ENCODE data around the gene UNC5C. TPM values are rescaled to one million over a fixed set of nuclear protein-coding genes. Genes with fewer than 3 reads are reported as not detected.

The UNC5C gene
- total RNA-seq, 2 experiments from 2014 or later, result not detected

DNA sequence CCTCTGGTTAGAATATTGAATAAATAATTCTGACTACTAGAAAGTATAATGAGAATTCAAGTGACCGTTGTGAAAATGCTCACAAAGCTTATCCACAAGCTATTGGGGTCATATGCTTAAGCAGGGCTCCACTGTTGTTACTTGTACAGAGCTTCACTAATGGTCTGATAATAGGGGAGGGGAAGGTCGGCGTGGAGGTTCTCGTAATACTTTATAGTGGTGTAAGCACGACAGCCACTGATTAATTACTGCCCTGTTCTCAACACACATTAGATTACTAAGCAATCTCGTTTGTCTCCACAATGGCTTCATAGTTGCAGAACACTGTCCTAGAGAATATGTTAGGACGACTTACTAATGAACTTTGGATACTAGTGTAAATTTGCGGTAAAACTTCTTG lies 11.6 kb downstream of the UNC5C start:
- Mint-ChIP-seq H3K4me1 (no peaks in the 10 kb centered on the region), H3K36me3 (no peaks in the 10 kb centered on the region), H3K4me3 (no peak overlapping the region), H3K9me3 (no peaks in the 10 kb centered on the region), H3K27ac (no peak overlapping the region), H3K27me3 (peaks cover 11% of the 10 kb centered on the region)
- DNase-seq, result no peak

DNA sequence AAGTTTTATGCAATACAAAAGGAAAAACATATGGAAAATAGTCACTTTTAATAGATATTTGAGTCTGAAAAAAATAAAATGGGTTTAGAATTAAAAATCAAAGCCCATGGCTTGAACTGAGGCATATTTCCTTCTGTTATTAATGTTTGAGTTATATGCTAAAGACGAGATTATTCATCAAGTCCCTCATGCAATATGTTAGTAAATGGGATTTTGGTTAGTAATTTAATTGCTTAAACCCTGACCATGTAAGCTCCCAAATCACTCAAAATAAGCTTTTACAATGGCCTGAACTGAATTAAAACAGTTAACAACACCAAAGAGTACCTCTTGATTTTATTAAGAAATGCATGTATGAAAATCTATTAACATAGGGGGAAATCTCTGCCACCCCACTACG lies 12.1 kb downstream of the UNC5C start:
- Mint-ChIP-seq H3K4me3 (no peak overlapping the region), H3K27me3 (peaks cover 11% of the 10 kb centered on the region), H3K27ac (no peak overlapping the region), H3K9me3 (no peaks in the 10 kb centered on the region), H3K36me3 (no peaks in the 10 kb centered on the region), H3K4me1 (peaks cover under 1% of the 10 kb centered on the region)
- DNase-seq, result no peak

DNA sequence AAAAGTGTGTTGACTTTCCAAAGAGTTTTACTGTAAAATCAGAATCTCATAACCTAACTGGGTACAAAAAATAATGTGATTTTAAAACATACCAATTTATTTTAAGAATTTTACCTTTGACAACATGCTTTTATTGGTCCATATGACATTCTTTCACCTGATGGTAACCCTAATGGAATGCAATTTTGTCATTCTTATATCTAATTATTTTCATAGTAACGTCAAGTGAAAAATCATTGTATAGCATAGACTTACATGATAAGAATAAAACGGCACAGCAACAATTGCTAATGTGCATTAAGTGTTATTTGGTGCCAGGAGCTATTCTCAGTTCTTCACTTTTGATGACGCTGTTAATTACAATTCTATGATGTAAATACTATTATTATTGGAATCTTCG lies 13.6 kb downstream of the UNC5C start:
- Mint-ChIP-seq H3K9me3 (no peaks in the 10 kb centered on the region), H3K27ac (no peak overlapping the region), H3K4me3 (no peak overlapping the region), H3K27me3 (peaks cover 8% of the 10 kb centered on the region), H3K36me3 (no peaks in the 10 kb centered on the region), H3K4me1 (peaks cover 1% of the 10 kb centered on the region)
- DNase-seq, result no peak

DNA sequence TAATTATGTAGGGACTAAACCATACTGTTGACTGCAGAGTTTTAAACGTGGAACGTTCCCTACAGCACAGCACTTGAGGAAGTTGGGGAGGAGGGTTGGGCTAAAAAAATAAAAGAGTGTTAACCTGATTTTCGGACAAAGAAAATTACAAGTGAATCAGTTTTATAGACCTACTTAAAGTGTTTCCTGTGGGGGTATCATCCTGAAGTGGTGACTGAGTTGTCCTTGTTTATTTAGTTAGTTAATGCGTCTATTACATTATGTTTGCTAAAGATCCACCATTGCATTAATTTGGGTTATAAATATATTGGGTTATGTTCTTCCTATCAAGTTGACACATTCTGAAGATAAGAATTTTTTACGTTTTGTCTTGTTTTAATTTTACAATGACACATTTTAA lies 14.7 kb downstream of the UNC5C start:
- H3K4me1 Mint-ChIP-seq, result peaks cover 1% of the 10 kb centered on the region
- DNase-seq, result no peak
- H3K9me3 Mint-ChIP-seq, result no peaks in the 10 kb centered on the region
- no peak overlapping the region for H3K4me3 Mint-ChIP-seq
- H3K27me3 Mint-ChIP-seq, result peaks cover 6% of the 10 kb centered on the region
- no peak overlapping the region for H3K27ac Mint-ChIP-seq
- no peaks in the 10 kb centered on the region for H3K36me3 Mint-ChIP-seq

DNA sequence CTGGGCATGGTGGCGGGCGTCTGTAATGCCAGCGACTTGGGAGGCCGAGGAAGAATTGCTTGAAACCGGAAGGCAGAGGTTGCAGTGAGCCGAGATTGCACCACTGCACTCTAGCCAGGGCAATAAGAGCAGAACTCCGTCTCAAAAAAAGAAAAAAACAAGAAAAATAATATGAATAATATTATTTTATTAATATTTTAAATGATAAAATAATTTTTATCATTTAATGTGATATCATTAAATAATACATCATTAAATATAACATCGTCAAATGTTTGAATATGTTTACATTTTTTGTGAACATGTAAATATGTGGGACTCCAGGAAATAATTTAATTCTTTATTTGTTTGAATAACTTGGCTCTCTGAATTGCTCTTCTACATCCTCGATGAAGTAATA lies 15.5 kb downstream of the UNC5C start:
- no peaks in the 10 kb centered on the region for H3K9me3 Mint-ChIP-seq
- H3K27ac Mint-ChIP-seq, result no peak overlapping the region
- H3K36me3 Mint-ChIP-seq, result no peaks in the 10 kb centered on the region
- no peak for DNase-seq
- peaks cover 6% of the 10 kb centered on the region for H3K27me3 Mint-ChIP-seq
- H3K4me3 Mint-ChIP-seq, result no peak overlapping the region
- H3K4me1 Mint-ChIP-seq, result peaks cover 1% of the 10 kb centered on the region

DNA sequence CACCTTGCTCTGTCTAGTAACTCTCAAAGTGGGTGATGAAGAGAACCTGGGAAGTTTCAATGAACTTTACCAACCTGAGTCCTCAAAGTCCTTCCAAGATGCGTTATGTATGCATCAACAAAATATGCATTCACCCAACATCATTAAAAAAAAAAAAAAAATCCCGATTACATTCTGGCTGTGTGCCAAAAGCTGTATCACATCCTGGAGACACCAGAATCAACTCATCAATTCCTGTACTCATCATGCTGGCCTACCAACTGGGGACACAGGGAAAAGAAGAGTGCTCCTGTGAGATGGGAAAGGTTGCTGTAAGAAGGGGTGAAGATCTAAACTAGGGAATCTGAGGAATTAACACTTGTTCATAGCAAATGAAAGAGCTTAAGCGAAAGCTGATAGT lies 16.5 kb downstream of the UNC5C start:
- H3K4me1 Mint-ChIP-seq, result peaks cover 1% of the 10 kb centered on the region
- no peak overlapping the region for H3K4me3 Mint-ChIP-seq
- no peaks in the 10 kb centered on the region for H3K9me3 Mint-ChIP-seq
- no peaks in the 10 kb centered on the region for H3K36me3 Mint-ChIP-seq
- peaks cover 3% of the 10 kb centered on the region for H3K27me3 Mint-ChIP-seq
- no peak overlapping the region for H3K27ac Mint-ChIP-seq
- no peak for DNase-seq

DNA sequence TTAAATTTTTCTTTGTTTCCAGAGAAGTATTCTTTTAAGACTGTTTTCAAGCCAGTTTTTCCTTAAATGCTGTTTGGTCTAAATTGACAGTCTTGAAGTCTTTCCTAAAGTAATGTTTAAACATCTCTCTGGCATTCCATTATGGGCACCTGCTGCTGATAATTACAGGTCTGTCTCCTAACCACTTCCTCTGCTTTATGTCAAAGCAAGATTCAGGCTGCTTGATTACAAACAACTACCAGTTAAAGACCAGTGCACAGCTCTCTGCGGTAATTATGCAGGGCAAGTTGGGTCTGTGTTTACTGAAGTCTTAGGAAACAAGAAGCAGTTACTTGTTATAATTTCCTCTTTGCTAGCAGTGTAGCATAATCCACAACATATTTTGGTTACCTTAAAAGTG lies 17.6 kb downstream of the UNC5C start:
- Mint-ChIP-seq H3K27me3 (peaks cover 3% of the 10 kb centered on the region), H3K9me3 (no peaks in the 10 kb centered on the region), H3K4me1 (peaks cover 1% of the 10 kb centered on the region), H3K36me3 (no peaks in the 10 kb centered on the region), H3K4me3 (no peak overlapping the region), H3K27ac (no peak overlapping the region)
- DNase-seq, result no peak

DNA sequence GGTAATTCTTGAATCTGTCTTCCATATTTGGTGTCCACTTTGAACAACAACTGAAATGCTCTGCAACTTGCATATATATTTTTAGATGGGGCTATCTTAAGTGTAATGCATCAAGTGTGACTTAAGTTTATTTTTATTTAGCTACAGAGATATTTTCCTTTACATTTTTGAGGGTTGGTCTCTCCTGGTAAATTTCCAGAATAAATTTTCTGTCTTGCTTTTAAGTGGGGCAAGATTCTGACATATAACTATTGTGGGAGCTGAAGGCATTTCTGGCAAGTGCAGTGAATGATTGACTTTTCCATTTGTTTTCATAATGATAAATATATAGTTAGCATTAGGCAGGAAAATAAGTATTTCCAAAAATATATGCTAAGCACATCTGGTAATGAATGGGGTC lies 18.8 kb downstream of the UNC5C start:
- Mint-ChIP-seq H3K36me3 (no peaks in the 10 kb centered on the region), H3K27me3 (peaks cover 3% of the 10 kb centered on the region), H3K4me1 (peaks cover 1% of the 10 kb centered on the region), H3K9me3 (no peaks in the 10 kb centered on the region), H3K27ac (no peak overlapping the region), H3K4me3 (no peak overlapping the region)
- DNase-seq, result no peak

DNA sequence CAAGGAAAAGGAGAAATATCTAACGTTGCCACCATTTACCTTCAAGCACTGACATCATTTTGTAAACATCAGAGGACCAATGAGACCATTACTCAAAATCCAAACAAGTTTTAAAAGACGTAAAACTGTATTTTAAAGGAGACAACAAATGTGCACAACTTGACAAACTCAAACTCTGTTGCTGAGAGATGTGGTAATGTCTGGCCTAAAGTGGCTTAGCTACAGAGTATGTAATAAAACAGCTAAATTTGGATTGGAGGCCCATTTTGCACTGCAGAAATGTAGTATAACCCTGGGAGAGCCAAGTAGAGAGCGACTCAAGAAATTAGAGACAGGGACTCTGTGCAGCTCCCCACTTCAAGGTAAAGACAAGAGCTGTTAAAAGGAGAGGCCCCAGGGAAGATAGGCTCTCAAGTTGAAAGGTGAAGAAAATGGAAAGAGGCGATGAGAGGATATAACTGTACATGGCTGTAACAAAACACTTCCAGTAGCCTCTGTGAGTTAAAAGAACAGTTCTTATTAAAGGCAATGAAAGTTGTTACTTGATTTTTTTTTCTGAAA lies 20.3 kb downstream of the UNC5C start:
- H3K27me3 Mint-ChIP-seq, result peaks cover under 1% of the 10 kb centered on the region
- H3K9me3 Mint-ChIP-seq, result no peaks in the 10 kb centered on the region
- H3K36me3 Mint-ChIP-seq, result no peaks in the 10 kb centered on the region
- H3K27ac Mint-ChIP-seq, result no peak overlapping the region
- peaks cover 1% of the 10 kb centered on the region for H3K4me1 Mint-ChIP-seq
- DNase-seq, result no peak
- H3K4me3 Mint-ChIP-seq, result no peak overlapping the region

DNA sequence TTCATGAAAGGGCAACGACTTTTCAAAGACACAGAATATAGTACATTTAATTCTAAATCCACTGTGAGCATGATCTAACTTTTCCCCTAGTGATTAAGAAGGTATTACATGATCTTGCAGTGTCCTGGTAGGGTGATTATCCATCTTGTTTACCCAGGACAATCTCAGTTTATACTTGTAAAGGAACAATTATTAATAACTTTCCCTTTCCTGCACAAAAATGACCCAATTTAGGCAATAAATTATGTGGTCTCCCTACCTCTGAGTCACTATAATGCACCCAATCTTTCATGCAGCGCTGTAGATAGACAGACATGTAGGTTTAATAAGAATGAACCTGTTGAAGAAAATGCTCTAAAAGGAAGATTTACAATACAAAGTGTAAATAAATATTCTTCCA lies 22.7 kb downstream of the UNC5C start:
- no peak overlapping the region for H3K4me3 Mint-ChIP-seq

DNA sequence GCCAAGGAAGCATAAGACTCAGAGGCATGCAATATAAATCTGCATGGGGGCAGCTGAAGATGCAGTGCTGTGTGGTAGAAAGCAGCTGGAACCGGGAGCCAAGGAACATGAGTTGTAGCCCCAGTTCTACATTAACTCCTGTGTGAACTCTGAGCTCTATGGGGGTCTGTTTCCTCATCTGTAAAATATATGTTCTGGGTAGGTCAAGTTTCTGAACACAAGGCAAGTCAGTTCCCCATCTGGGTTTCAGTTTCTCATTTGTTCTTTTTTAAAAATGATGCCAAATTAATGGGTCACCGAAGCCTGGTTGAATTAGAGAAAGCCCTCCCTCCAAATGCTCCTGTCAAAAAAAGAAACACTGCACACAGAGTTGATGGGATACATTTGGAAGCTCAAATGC lies 24.0 kb downstream of the UNC5C start:
- no peaks in the 10 kb centered on the region for H3K4me1 Mint-ChIP-seq
- no peak overlapping the region for H3K27ac Mint-ChIP-seq
- H3K4me3 Mint-ChIP-seq, result no peak overlapping the region
- DNase-seq, result no peak
- no peaks in the 10 kb centered on the region for H3K36me3 Mint-ChIP-seq
- no peaks in the 10 kb centered on the region for H3K27me3 Mint-ChIP-seq
- H3K9me3 Mint-ChIP-seq, result no peaks in the 10 kb centered on the region

More for the DNA sequence above, 22.7 kb downstream of the UNC5C start:
- Mint-ChIP-seq H3K27me3 (no peaks in the 10 kb centered on the region), H3K27ac (no peak overlapping the region), H3K36me3 (no peaks in the 10 kb centered on the region), H3K9me3 (no peaks in the 10 kb centered on the region), H3K4me1 (no peaks in the 10 kb centered on the region)
- no peak for DNase-seq

DNA sequence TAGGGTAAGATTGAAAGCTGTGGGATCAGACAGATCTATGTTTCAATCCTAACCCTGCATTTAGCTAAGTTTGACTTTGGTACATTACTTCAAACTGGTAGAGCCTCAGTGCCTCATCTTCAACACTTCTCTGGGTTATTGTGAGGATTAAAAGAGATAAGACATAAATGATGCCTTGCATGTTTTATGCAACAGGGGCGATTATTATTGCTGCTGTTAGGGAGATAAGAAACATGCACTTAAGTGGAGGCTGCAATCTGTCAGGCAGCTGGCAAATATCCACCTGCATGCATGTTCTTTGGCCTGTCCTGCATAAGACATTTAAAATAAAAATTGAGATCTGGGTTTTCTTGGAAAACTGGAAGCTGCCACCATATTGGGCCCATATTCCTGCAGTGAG lies 24.6 kb downstream of the UNC5C start:
- no peaks in the 10 kb centered on the region for H3K27me3 Mint-ChIP-seq
- H3K27ac Mint-ChIP-seq, result no peak overlapping the region
- no peak for DNase-seq
- no peaks in the 10 kb centered on the region for H3K4me1 Mint-ChIP-seq
- H3K9me3 Mint-ChIP-seq, result no peaks in the 10 kb centered on the region
- H3K36me3 Mint-ChIP-seq, result no peaks in the 10 kb centered on the region
- H3K4me3 Mint-ChIP-seq, result no peak overlapping the region

DNA sequence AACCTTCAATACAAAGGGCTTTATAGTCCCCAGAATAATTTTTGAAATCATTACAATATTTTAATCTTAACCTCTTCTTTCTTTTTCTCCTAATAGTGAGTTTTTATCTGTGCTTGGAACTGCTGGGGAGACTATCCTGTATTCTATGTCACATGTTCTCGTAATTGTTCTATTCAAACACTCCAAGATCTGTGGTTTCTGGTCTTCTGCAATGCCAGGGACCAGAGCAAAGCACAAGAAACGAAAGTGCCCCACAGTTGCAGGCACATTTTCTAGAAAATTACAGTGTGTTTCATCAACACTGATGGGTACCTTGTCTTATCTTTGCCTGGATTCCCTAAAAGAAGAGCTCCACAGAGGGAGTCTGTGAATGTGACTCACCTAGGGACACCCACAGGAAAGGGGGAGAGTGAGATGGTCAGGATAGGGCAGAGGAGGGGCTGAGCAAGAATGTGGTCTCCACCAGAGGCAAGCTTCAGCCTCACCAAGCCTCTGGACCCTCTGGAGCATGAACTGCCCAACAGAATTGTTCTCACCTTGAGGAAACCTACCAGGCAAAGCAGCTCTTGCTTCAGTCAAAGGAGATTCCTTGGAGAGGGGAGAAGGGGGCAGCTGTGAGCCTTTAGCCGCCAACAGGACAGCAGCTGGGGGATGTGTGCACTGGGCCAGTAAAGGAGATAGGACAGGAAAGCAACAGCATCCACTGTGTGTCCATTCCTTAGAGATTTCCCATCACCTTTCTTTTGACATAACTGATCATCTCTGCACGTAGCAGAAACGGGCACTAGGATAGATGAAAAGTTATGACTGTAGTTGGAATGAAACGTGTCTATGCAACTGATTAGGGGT lies 25.9 kb downstream of the UNC5C start:
- Mint-ChIP-seq H3K9me3 (no peaks in the 10 kb centered on the region), H3K27ac (no peak overlapping the region), H3K4me3 (no peak overlapping the region), H3K36me3 (no peaks in the 10 kb centered on the region), H3K27me3 (no peaks in the 10 kb centered on the region), H3K4me1 (no peaks in the 10 kb centered on the region)
- no peak for DNase-seq

DNA sequence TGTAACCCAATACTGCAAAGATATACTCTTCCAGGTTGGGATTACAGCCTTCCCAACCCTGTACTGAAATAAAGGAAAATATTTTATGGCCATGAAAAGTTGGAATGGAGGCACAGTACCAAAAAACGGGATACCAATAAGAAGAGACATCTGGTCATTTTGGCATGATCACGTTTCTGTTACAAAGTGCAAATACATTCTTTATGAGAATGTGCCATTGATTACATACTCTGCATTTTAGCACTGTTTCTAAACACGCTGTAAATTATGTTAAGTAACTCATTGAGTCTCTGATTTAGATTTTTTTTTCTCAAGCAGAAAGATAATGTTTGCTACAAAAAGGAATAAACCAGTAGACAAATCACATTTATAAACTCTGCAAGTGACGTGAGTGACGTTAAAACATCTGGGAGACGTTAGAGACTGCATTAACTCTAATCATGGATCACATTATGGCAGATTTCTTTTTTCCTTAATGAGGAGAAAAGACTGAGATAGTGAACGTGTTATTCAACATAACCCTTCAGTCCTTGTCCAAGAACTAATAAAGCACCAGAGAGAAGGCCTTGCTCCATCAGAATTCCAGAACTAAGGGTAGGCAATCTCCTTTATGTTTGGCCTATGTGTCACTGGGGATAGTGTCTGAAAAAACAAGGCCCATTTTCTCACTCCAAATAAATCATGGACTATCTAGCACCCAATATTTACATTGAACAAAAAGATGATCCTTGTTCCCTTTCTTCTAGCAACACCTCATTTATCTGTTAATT lies 31.0 kb downstream of the UNC5C start:
- Mint-ChIP-seq H3K9me3 (no peaks in the 10 kb centered on the region), H3K27me3 (no peaks in the 10 kb centered on the region), H3K36me3 (no peaks in the 10 kb centered on the region), H3K4me3 (no peak overlapping the region), H3K4me1 (no peaks in the 10 kb centered on the region), H3K27ac (no peak overlapping the region)
- no peak for DNase-seq

DNA sequence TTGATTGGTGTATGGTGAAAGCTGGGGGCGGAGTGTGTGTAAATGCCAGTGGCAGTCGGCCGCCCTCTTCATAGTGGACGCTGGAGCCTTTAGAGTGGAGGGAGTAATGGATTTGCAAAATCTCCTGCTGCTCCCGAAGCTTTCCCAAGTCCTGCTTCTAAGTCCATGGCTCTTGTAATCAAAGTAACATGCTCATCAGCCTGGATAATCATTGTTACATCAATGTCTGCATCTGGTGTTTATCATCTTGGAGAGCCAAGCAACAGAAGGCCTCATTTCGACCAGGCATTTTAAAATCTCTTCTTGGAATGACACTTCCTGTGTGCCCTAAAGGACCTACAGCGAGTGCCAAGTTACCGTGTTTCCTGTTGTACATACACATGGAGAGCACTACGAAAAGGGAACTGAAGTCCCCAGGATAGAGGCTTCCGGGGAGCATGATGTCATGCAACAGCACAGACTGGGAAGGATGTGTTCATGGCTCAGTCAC lies 32.2 kb downstream of the UNC5C start:
- H3K4me1 Mint-ChIP-seq, result no peaks in the 10 kb centered on the region
- no peaks in the 10 kb centered on the region for H3K36me3 Mint-ChIP-seq
- no peaks in the 10 kb centered on the region for H3K27me3 Mint-ChIP-seq
- DNase-seq, result no peak
- H3K9me3 Mint-ChIP-seq, result no peaks in the 10 kb centered on the region
- no peak overlapping the region for H3K4me3 Mint-ChIP-seq
- no peak overlapping the region for H3K27ac Mint-ChIP-seq

Measured in activated naive CD8-positive, alpha-beta T cell treated with anti-CD3 and anti-CD28 coated beads for 36 hours (primary cell).